Ascending aorta (tissue), 2 donors: ENCODE results near the gene PPARA. TPM values are rescaled to one million over a fixed set of nuclear protein-coding genes. Genes with fewer than 3 reads are reported as not detected.

Source experiments
- DNase-seq, 2 donors: peaks; one replicate each; pipeline ENCODE4 v3.0.0-alpha.2; 2019; ENCODE audit warnings: low spot score in 2 of 2
- H3K27ac ChIP-seq, 2 donors: fragments of 200-600 bp; sonication (generic); one replicate each; pipeline ENCODE4 v1.5.1; 2016 to 2017; ENCODE audit warnings: mild to moderate bottlenecking in 1 of 2
- H3K27me3 ChIP-seq: fragments of 200-600 bp; sonication (generic); one replicate; pipeline ENCODE4 v1.5.1; 2017
- H3K36me3 ChIP-seq, 2 donors: fragments of 200-600 bp; sonication (generic); one replicate each; pipeline ENCODE4 v1.5.1; 2016
- H3K4me1 ChIP-seq, 2 donors: fragments of 200-600 bp; sonication (generic); one replicate each; pipeline ENCODE4 v1.5.1; 2016 to 2017; ENCODE audit warnings: mild to moderate bottlenecking in 1 of 2
- H3K4me3 ChIP-seq, 2 donors: fragments of 200-600 bp; sonication (generic); one replicate each; pipeline ENCODE4 v1.5.1; 2016 to 2017; ENCODE audit warnings: mild to moderate bottlenecking in 1 of 2
- H3K9me3 ChIP-seq, 2 donors: fragments of 200-600 bp; sonication (generic); one replicate each; pipeline ENCODE4 v1.5.1; 2016
- CTCF ChIP-seq, 3 experiments: fragments of 200-600 bp in 2 of 3; fragments of 450-650 bp in 1 of 3; sonication (generic) in 2 of 3; IDR thresholded peaks; one replicate each; pipeline ENCODE4 v1.5.1; 2016 to 2019; ENCODE audit warnings: antibody characterized with exemption in 3 of 3, mild to moderate bottlenecking in 1 of 3, moderate library complexity in 1 of 3
- intact Hi-C: fragments of 100-400 bp; cut with DNase I; formaldehyde crosslinking; loops from one replicate; pipeline ENCODE4 v1.15.1; 2023
- total RNA-seq: library from RNA; depleted of rRNA; stranded (reverse); fragments of >200 nt; gene quantifications from one replicate; pipeline ENCODE4 v1.1.0, GENCODE V29; 2016

The PPARA gene
- total RNA-seq, 1 donor from 2014 or later: 20.1 TPM

DNA sequence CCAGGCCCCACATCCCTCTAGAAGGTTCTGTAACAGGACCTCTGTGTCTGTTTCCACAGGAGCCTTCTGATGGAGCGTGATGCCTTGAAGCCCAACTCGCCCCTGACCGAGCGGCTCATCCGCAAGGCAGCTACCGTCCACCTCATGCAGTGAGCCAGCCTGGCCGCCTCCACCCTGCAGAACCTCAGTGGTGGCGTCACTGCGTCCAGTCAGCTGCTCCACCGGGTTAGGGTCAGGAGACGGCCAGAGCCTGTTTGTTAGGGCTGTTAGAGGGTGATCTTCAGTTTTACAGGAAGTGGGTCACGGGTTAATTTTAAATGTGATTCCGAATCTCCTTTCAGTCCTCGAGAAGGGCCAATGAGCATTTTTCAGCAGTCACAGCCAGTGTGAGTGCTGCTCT is 142.4 kb downstream of the PPARA start:
- Histone ChIP-seq H3K27me3 (no peaks in the 10 kb centered on the region), H3K27ac (no peak overlapping the region), H3K9me3 (no peaks in the 10 kb centered on the region), H3K36me3 (peaks cover 18 to 56% of the 10 kb centered on the region in 2 donors), H3K4me1 (peaks cover 0 to 14% of the 10 kb centered on the region in 2 donors), H3K4me3 (no peak overlapping the region)
- no peak for TF ChIP-seq CTCF (IDR thresholded peaks at IDR 0.05)
- no peak for DNase-seq
- intact Hi-C loops: no loop called here

Other genes with a start within 250 kb of the PPARA start
- gene WNT7B, start 173.4 kb upstream of the PPARA start, total RNA-seq: not detected
- 3.6 TPM for gene CDPF1, start 99.8 kb downstream of the PPARA start, total RNA-seq
- gene PKDREJ, start 112.8 kb downstream of the PPARA start, total RNA-seq: not detected
- 55.3 TPM for gene TTC38, start 117.5 kb downstream of the PPARA start, total RNA-seq
- gene GTSE1, start 146.3 kb downstream of the PPARA start, total RNA-seq: not detected
- gene TRMU, start 185.2 kb downstream of the PPARA start, total RNA-seq: 13.5 TPM